Measurements from ENCODE around the gene TMEM179. TPM values are rescaled to one million over a fixed set of nuclear protein-coding genes. Genes with fewer than 3 reads are reported as not detected.

TMEM179 gene
- total RNA-seq, 4 donors from 2014 or later, result not detected

GRCh38 chr14:104572668-104573067, 31.9 kb downstream of the TMEM179 start:
- DNase-seq (no peak), ATAC-seq (no peak)
- in situ Hi-C loops (cut with MboI; ENCODE audit: low sequenced_read_pairs in 4 of 4) (loop anchor here in 3 of 4 donors (25.0 kb wide), 1 partner anchor 435 kb away; the partner anchor contains the start of gene KIF26A (in 3 of the 3)), intact Hi-C loops (cut with DNase I; ENCODE audit: low total_unique reads) (no loop called here)
- peaks cover 0 to 14% (median 6%) of the 10 kb centered on the region in 3 donors for H3K27me3 ChIP-seq
- H3K4me1 ChIP-seq, result peaks cover 0 to 5% of the 10 kb centered on the region in 2 donors
- TF ChIP-seq, protein P1, sequence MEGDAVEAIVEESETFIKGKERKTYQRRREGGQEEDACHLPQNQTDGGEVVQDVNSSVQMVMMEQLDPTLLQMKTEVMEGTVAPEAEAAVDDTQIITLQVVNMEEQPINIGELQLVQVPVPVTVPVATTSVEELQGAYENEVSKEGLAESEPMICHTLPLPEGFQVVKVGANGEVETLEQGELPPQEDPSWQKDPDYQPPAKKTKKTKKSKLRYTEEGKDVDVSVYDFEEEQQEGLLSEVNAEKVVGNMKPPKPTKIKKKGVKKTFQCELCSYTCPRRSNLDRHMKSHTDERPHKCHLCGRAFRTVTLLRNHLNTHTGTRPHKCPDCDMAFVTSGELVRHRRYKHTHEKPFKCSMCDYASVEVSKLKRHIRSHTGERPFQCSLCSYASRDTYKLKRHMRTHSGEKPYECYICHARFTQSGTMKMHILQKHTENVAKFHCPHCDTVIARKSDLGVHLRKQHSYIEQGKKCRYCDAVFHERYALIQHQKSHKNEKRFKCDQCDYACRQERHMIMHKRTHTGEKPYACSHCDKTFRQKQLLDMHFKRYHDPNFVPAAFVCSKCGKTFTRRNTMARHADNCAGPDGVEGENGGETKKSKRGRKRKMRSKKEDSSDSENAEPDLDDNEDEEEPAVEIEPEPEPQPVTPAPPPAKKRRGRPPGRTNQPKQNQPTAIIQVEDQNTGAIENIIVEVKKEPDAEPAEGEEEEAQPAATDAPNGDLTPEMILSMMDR (IDR thresholded peaks at IDR 0.05 in 4 of 5, conservative IDR thresholded peaks at IDR 0.05 in 1 of 5), result no peak
- TF ChIP-seq POLR2A (IDR thresholded peaks at IDR 0.05), result no peak
- no peak overlapping the region for H3K4me3 ChIP-seq
- no peak overlapping the region for H3K27ac ChIP-seq
- no peaks in the 10 kb centered on the region for H3K9me3 ChIP-seq
- H3K36me3 ChIP-seq, result no peaks in the 10 kb centered on the region

DNA sequence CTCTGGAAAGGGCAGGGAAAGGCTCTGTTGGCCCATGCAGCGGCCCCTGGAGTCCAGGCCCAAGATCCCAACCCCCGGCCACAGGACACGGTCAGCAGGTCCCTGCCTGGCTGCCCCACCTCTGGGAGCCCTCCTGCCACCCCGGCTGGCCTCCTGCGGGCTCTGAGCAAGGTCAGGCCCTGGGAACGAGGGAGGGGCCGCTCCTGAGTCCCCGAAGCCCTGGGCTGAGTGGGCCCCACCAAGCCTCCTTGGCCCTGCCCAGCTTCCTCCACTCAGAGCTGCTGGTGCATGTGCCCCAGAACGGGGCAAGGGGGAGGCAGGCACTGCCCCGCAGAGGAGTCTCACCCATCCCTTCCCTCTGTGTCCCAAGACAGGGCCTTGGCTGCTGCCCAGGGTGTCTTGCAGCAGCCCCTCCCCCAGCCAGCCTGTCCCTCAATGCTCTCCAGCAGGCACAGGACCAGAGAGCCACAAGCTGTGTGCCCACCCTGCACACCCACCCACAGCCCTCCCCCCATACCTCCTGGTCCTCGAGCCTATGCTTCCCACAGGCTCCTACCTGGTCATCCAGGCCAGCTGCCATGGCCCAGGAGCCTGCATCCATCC, 32.4 kb downstream of the TMEM179 start:
- Histone ChIP-seq H3K9me3 (no peaks in the 10 kb centered on the region), H3K4me3 (no peak overlapping the region), H3K27ac (no peak overlapping the region), H3K4me1 (no peaks in the 10 kb centered on the region), H3K27me3 (peaks cover 4 to 14% (median 6%) of the 10 kb centered on the region in 3 donors), H3K36me3 (no peaks in the 10 kb centered on the region)
- intact Hi-C loops (cut with DNase I; ENCODE audit: low total_unique reads) (no loop called here), in situ Hi-C loops (cut with MboI; ENCODE audit: low sequenced_read_pairs in 4 of 4) (loop anchor here in 3 of 4 donors (25.0 kb wide), 1 partner anchor 435 kb away; the partner anchor contains the start of gene KIF26A (in 3 of the 3))
- no peak for ATAC-seq
- TF ChIP-seq, protein P1 (IDR thresholded peaks at IDR 0.05 in 4 of 5, conservative IDR thresholded peaks at IDR 0.05 in 1 of 5), result no peak
- TF ChIP-seq POLR2A (IDR thresholded peaks at IDR 0.05), result no peak
- DNase-seq, result no peak

GRCh38 chr14:104571246-104571645, 33.3 kb downstream of the TMEM179 start:
- TF ChIP-seq POLR2A (IDR thresholded peaks at IDR 0.05), result no peak
- TF ChIP-seq, protein P1 (IDR thresholded peaks at IDR 0.05 in 4 of 5, conservative IDR thresholded peaks at IDR 0.05 in 1 of 5), result no peak
- DNase-seq (no peak), ATAC-seq (no peak)
- no peaks in the 10 kb centered on the region for H3K4me1 ChIP-seq
- in situ Hi-C loops (cut with MboI; ENCODE audit: low sequenced_read_pairs in 4 of 4) (loop anchor here in 3 of 4 donors (25.0 kb wide), 1 partner anchor 434 kb away; the partner anchor contains the start of gene KIF26A (in 3 of the 3)), intact Hi-C loops (cut with DNase I; ENCODE audit: low total_unique reads) (no loop called here)
- H3K4me3 ChIP-seq, result no peak overlapping the region
- no peaks in the 10 kb centered on the region for H3K9me3 ChIP-seq
- no peaks in the 10 kb centered on the region for H3K36me3 ChIP-seq
- peaks cover 6 to 14% (median 7%) of the 10 kb centered on the region in 3 donors for H3K27me3 ChIP-seq
- H3K27ac ChIP-seq, result no peak overlapping the region

GRCh38 chr14:104569435-104569834, 35.1 kb downstream of the TMEM179 start:
- DNase-seq (no peak), ATAC-seq (no peak)
- in situ Hi-C loops (cut with MboI; ENCODE audit: low sequenced_read_pairs in 4 of 4), result loop anchor here in 3 of 4 donors (25.0 kb wide), 1 partner anchor 432 kb away; the partner anchor contains the start of gene KIF26A (in 3 of the 3)
- Histone ChIP-seq H3K27me3 (peaks cover 11 to 17% (median 14%) of the 10 kb centered on the region in 3 donors), H3K4me3 (no peak overlapping the region), H3K9me3 (no peaks in the 10 kb centered on the region), H3K27ac (no peak overlapping the region), H3K36me3 (no peaks in the 10 kb centered on the region), H3K4me1 (no peaks in the 10 kb centered on the region)
- no peak for TF ChIP-seq POLR2A (IDR thresholded peaks at IDR 0.05)
- TF ChIP-seq, protein P1 (IDR thresholded peaks at IDR 0.05 in 4 of 5, conservative IDR thresholded peaks at IDR 0.05 in 1 of 5), result no peak
- intact Hi-C loops (cut with DNase I; ENCODE audit: low total_unique reads), result no loop called here
